Spinal cord (tissue), 10 donors: ENCODE data around the gene EPHB4. TPM values are rescaled to one million over a fixed set of nuclear protein-coding genes. Genes with fewer than 3 reads are reported as not detected.
"Not testable (repeated sequence)": the region's sequence is repeated elsewhere in the genome, so short reads cannot be mapped to it uniquely, and the experiment has no call there.

ENCODE experiments used
- DNase-seq, 6 donors: peaks; one replicate each; pipeline versions ENCODE4 v3.0.0 to v3.0.0-alpha.2; 2013 to 2015; ENCODE audit warnings: low spot score in 6 of 6, low read depth in 4 of 6
- H3K27ac ChIP-seq: one replicate; pipeline ENCODE4 v1.5.1; 2013; ENCODE audit warnings: low read depth, low read length, control low read depth
- H3K27me3 ChIP-seq: one replicate; pipeline ENCODE4 v1.6.1; 2013; ENCODE audit warnings: low read length; ENCODE audit not compliant: control insufficient read depth, insufficient read depth
- H3K36me3 ChIP-seq: one replicate; pipeline ENCODE4 v1.6.1; 2013; ENCODE audit warnings: low read length; ENCODE audit not compliant: control insufficient read depth, insufficient read depth
- H3K4me1 ChIP-seq: one replicate; pipeline ENCODE4 v1.6.1; 2013; ENCODE audit warnings: low read length; ENCODE audit not compliant: control insufficient read depth, insufficient read depth
- H3K4me3 ChIP-seq: one replicate; pipeline ENCODE4 v1.5.1; 2013; ENCODE audit warnings: low read depth, low read length, control low read depth
- H3K9me3 ChIP-seq: one replicate; pipeline ENCODE4 v1.6.1; 2013; ENCODE audit warnings: low read length; ENCODE audit not compliant: control insufficient read depth, insufficient read depth
- WGBS: methylation state at CpG from one replicate; pipeline ENCODE4 v1.1.5; 2013; ENCODE audit warnings: missing lambda C conversion rate; ENCODE audit not compliant: insufficient coverage; 5-methylcytosine and 5-hydroxymethylcytosine counted together
- polyA plus RNA-seq, 2 donors: library from polyadenylated mRNA; unstranded; fragments of 120-200 nt; gene quantifications; one replicate each; pipeline ENCODE4 v1.2.1, GENCODE V29; 2013; ENCODE audit not compliant: insufficient read length in 2 of 2
- total RNA-seq, 2 donors: library from RNA; depleted of rRNA in 1 of 2; stranded (reverse); fragments of 120-200 nt in 1 of 2; fragments of >200 nt in 1 of 2; gene quantifications; one replicate each; pipeline versions ENCODE4 v1.2.3 to v1.2.4, GENCODE V29; 2013 to 2014
- donor health status: healthy.

The EPHB4 gene
- total and polyA plus RNA-seq, 4 donors = 16.2 to 52.1 (median 21.2) TPM

DNA sequence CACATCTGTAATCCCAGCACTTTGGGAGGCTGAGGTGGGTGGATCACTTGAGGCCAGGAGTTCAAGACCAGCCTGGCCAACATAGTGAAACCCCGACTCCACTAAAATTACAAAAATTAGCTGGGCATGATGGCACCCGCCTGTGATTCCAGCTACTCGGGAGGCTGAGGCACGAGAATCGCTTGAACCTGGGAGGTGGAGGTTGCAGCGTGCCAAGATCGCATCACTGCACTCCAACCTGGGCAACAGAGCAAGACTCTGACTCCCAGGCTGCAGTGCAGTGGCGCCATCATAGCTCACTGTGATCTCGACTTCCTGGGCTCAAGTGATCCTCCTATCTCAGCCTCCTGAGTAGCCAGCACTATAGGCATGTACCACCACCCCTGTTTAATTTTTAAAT is 27.6 kb upstream of the EPHB4 start:
- not testable (repeated sequence) for H3K9me3 ChIP-seq, H3K27ac ChIP-seq, DNase-seq, H3K27me3 ChIP-seq, H3K4me3 ChIP-seq
- 91% methylated on average over 8 of the region's 9 CpGs for WGBS
- H3K4me1 ChIP-seq = peaks cover 17% of the 10 kb centered on the region
- peaks cover 44% of the 10 kb centered on the region for H3K36me3 ChIP-seq

DNA sequence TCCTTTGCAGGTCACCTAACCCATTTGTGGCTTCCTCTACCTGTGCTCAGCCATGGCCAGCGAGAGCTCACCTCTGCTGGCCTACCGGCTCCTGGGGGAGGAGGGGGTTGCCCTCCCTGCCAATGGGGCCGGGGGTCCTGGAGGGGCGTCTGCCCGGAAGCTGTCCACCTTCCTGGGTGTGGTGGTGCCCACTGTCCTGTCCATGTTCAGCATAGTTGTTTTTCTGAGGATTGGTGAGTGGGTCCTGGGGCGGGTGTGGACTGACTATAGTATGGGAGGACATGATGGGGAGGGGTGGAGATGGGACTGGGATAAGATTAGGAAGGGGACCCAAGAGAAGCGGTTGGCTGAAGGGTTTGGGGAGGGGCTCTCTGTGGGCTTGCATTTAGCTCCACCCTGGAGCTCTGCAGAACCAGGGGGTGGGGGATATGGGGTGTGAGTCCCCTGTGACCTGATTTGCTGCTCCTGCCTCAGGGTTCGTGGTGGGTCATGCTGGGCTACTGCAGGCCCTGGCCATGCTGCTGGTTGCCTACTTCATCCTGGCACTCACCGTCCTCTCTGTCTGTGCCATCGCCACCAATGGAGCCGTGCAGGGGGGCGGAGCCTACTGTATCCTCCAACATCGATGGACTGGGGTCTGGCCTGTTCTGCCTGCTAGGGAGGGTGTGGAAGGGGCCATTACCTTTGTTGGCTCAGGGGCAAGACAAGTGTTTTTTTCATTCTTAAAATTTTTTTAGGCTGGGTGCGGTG is 27.0 kb upstream of the EPHB4 start:
- H3K27me3 ChIP-seq = no peaks in the 10 kb centered on the region
- H3K27ac ChIP-seq = no peak overlapping the region
- WGBS = 92% methylated on average over 10 of the region's 14 CpGs
- H3K4me3 ChIP-seq = no peak overlapping the region
- H3K9me3 ChIP-seq = no peaks in the 10 kb centered on the region
- peaks cover 40% of the 10 kb centered on the region for H3K36me3 ChIP-seq
- peaks cover 17% of the 10 kb centered on the region for H3K4me1 ChIP-seq
- no peak for DNase-seq

DNA sequence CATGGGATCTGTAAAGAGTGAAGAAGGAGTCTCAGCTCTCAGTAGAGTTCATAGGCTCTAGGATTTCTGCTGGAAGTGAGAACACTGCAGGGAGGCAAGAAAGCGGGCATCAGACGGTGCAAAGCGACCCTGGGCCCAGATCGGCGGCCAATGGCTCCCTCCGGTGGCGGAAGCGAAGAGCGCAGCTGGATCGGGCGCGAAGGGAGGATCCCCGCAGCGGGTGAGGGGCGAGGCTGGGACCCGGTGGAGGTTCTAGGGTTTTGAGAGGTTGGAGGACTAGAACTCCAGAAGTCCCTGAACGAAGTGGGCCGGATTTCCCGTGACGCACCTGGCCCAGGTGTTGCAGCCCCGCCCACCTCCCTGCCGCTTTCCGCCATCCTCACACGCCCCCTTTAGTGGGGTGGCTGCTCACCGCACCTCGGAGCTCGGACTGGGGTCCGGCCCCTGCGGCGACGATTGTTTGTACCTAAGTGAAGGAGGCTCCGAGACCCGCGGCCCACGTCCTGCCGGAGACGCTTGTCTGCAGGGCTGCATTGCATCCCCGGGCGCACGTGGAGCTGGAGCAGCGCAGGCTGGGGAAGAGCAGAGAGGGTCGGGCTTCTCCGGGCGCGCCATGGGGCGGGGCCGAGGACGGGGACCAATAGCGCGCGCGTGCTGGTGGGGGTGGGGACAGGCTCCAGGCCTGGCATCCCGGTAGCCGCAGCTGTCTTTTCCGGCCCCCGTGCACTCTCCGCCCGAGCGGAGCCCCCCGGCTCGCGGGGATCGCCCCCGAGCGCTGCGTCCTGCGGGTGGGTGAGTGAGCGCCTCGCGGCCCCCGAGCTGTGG is 24.9 kb upstream of the EPHB4 start, which contains the start of gene SLC12A9:
SLC12A9 (plus strand) TSS at position 666 of the 825 bp plus-strand sequence. CDS start 1,485 bp downstream, outside the sequence.
- under 1% methylated on average over 71 of the region's 71 CpGs for WGBS
- peak within 1 kb of the TSS; percentile 72 for H3K4me3 ChIP-seq
- H3K4me1 ChIP-seq = peaks cover 17% of the 10 kb centered on the region
- H3K27ac ChIP-seq = peak within 1 kb of the TSS; percentile 36
- no peaks in the 10 kb centered on the region for H3K27me3 ChIP-seq
- DNase-seq = peak; percentile 71 to 97 (median 81)
- H3K36me3 ChIP-seq = peaks cover 26% of the 10 kb centered on the region
- H3K9me3 ChIP-seq = no peaks in the 10 kb centered on the region

DNA sequence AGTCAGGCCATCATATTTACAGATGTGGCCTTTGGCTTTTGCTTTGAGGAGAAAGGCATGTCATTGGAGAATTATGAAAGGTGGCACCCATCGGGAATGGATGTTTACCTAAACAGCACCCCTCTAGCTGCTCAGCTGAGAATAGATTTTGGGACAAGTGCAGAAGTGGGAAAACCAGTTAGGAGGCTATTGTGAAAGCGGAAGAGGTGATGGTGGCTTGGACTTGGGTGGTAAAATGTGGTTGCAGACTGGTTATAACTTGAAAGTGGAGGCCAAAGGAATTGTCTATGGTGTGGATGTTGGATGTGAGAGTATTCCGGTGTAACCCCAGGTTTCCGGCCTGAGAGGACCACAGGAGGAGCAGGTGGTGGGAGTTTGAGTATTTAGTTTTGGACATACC is 20.0 kb upstream of the EPHB4 start:
- WGBS = 100% methylated on average over 4 of the region's 4 CpGs
- Histone ChIP-seq H3K27ac (no peak overlapping the region), H3K9me3 (no peaks in the 10 kb centered on the region), H3K4me1 (peaks cover 5% of the 10 kb centered on the region), H3K4me3 (no peak overlapping the region), H3K27me3 (no peaks in the 10 kb centered on the region), H3K36me3 (no peaks in the 10 kb centered on the region)
- DNase-seq = no peak

DNA sequence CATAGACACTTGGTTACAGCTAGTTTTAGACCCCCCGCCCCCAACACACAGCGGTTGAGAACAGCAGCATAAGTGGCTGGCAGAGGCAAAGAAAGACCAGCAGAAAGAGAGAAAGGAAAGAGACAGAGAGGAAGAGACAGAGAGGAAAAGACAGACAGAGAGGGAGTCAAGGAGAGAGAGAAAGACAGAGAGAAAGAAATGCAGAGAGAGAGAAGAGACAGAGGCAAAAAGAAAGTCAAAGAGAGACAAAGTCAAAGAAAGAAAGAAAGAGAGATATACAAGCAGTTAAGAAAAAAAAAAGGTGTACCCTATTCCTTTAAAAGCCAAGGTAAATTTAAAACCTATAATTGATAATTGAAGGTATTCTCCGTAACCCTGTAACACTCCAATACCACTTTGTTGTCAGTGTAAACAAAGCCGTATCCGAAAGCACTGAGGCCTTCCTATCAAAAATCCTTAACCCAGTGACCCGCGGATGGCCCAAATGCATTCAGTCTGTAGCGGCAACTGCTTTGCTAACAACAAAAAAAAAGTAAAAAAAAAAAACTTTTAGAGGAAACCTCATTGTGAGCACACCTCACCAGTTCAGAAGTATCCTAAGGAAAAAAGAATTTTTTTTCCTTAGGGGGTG is 13.3 kb upstream of the EPHB4 start:
- Histone ChIP-seq H3K9me3 (no peaks in the 10 kb centered on the region), H3K4me1 (peaks cover 22% of the 10 kb centered on the region), H3K27me3 (no peaks in the 10 kb centered on the region), H3K36me3 (peaks cover 3% of the 10 kb centered on the region), H3K4me3 (no peak overlapping the region), H3K27ac (no peak overlapping the region)
- DNase-seq = no peak
- WGBS = 33% methylated on average over 2 of the region's 8 CpGs

DNA sequence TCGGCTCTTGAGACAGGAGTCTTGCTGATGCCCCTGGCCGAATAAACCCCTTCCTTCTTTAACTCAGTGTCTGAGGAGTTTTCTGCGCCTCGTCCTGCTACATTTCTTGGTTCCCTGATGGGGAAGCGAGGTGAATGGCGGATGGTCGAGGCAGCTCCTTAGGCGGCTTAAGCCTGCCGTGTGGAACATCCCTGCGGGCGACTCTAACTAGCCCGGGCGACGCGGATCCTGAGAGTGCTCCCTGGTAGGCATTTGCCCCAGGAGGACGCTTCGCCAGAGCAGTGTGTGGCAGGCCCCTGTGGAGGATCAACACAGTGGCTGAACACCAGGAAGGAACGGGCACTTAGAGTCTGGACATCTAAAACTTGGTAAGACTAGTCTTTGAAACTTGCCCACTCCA is 12.0 kb upstream of the EPHB4 start:
- H3K27me3 ChIP-seq = no peaks in the 10 kb centered on the region
- H3K27ac ChIP-seq = no peak overlapping the region
- H3K36me3 ChIP-seq = peaks cover 3% of the 10 kb centered on the region
- peaks cover 22% of the 10 kb centered on the region for H3K4me1 ChIP-seq
- 95% methylated on average over 18 of the region's 18 CpGs for WGBS
- no peaks in the 10 kb centered on the region for H3K9me3 ChIP-seq
- no peak for DNase-seq
- no peak overlapping the region for H3K4me3 ChIP-seq

DNA sequence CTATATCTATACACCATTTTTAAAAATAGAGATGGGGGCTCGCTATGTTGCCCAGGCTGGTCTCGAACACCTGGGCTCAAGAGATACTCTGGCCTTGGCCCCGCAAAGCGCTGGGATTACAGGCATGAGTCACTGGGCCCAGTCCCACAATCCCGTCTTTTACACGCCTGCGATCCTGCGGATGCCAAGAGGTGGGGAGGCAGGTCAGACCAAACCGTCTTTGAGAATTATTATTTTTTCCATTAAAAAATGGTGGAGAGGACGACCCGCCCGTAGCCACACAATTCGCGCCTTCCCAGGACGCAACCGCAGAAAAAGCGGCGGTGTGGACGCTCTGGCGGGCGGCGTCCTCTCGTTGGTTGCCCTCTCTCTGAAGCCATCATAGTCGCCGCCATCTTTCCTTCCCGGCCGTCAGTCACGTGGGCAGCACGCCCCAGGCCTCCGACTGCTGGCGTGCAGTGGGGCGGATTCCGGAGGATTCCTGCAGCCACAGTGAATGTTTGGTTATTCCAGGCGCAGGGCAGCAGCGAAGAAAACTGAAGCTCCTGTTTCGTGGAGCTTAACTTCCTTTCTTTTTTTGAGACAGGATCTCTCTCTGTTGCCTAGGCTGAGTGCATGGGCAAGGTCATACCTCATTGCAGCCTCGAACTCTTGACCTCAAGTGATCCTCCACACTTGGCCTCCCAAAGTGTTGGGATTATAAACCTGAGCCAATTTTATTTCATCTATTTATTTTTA is 9.9 kb upstream of the EPHB4 start:
- Histone ChIP-seq H3K4me1 (peaks cover 22% of the 10 kb centered on the region), H3K36me3 (peaks cover 3% of the 10 kb centered on the region), H3K4me3 (peak overlapping the region; percentile 54), H3K9me3 (no peaks in the 10 kb centered on the region), H3K27me3 (no peaks in the 10 kb centered on the region), H3K27ac (peak overlapping the region; percentile 92)
- DNase-seq = peak; percentile 82 to 98 (median 86)
- under 1% methylated on average over 32 of the region's 37 CpGs for WGBS

DNA sequence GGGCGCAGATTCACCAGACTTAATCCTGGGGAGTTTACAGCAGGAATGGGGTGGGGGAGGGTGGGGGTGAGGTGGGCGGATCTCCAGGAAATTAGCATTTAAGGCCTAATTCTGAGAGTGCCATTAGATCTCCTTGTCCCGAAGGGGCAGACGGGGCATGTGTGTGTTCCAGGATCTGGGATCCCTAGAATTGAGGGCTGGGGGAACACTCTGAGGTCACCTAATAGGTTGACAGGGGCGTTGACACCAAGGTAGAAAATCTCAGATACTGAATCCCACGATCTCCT is 9.4 kb upstream of the EPHB4 start:
- 11% methylated on average over 3 of the region's 6 CpGs for WGBS
- Histone ChIP-seq H3K4me1 (peaks cover 22% of the 10 kb centered on the region), H3K9me3 (no peaks in the 10 kb centered on the region), H3K4me3 (peak overlapping the region; percentile 54), H3K27me3 (no peaks in the 10 kb centered on the region), H3K36me3 (peaks cover 3% of the 10 kb centered on the region), H3K27ac (peak overlapping the region; percentile 92)
- DNase-seq = peak in 1 of 6 donors; percentile 7
